ENCODE data around the gene CLCN3.
A peak's percentile ranks its signal among the peaks of the same experiment; 100 is the strongest.

Gene CLCN3

DNA sequence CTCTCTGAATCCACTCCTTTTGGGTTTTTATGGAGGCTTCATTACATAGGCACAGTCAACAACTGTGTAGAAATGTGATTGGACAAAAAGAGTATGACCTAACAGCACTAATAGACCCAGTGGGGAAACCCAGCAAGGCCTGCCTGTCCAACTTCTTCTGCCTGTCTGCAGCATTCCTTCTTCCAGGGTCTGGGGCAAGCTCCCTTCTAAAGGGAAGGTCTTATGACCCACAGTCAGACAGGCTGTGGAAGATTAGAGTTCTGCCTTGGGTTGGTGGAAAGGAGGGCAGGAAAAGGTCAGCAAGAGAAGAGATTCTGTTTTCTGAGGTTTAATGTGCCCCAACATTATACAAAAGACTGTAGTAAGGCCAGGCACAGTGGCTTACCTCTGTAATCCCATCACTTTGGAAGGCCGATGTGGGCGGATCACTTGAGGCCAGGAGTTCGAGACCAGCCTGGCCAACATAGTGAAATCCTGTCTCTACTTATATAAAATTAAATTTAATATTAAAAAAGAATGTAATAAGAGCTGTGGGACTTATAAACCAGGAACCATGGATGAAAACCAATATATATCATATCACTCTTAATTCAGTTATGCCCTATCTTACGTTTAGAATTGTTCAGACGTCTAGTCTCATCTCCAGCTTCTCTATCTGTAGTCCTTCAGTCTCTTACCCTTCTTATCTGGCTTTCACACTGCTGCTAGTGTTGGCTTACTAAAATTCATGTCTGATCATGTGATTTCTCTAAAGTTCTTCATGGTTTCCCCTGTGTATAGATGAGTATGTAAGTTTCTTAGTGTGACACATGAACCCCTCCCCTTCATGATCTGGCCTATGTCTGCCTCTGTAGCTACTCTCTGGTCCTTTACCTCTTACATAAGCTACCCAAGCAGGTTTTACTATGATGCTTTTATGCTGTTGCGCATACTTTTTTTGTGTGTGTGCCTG is 6.2 kb downstream of the CLCN3 start:
- H3K36me3 Mint-ChIP-seq = peaks cover 14% of the 10 kb centered on the region
- no peak overlapping the region for H3K4me3 Mint-ChIP-seq
- peaks cover 50% of the 10 kb centered on the region for H3K4me1 Mint-ChIP-seq
- DNase-seq (ENCODE audit: low spot score in 2 of 2) (no peak), ATAC-seq (peak; percentile 91)
- H3K9me3 Mint-ChIP-seq = no peaks in the 10 kb centered on the region
- H3K27ac Mint-ChIP-seq = peak overlapping the region; percentile 52

DNA sequence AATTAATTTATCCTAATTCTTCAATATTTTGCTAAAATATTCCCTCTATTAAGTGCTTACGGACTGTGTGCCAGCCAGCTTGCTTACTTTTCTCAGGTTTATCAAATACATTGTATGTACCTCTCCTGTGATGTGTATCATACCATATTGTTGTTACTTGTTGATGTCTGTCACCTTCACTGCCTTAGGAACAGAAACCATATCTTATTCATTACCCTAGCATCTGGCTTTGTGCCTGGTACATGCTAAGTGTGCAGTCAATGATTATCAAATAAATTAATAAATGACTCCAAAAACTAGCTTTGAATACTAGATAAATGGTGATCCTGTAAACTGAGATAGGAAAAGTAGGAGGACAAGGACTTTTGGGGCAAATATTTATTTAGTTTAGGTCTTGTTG is 6.9 kb downstream of the CLCN3 start:
- ATAC-seq = no peak
- Mint-ChIP-seq H3K9me3 (no peaks in the 10 kb centered on the region), H3K4me3 (no peak overlapping the region), H3K27ac (peak overlapping the region; percentile 20), H3K4me1 (peaks cover 50% of the 10 kb centered on the region), H3K36me3 (peaks cover 8% of the 10 kb centered on the region)
- DNase-seq (ENCODE audit: low spot score in 2 of 2) = no peak

DNA sequence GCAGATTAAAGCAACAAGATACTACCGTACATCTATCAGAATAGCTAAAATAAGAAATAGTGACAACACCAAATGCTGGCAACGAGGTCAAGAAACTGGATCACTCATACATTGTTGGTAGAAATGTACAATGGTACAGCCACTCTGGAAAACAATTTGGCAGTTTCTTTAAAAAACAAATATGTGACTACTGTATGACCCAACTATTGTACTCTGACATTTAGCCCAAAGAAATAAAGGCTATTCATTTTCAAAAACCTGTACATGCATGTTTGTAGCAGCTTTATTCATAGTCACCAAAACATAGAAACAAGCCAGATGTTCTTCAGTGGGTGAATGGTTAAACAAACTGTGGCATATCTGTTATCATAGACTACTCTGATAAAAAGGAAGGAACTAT is 8.2 kb downstream of the CLCN3 start:
- H3K36me3 Mint-ChIP-seq = peaks cover 3% of the 10 kb centered on the region
- no peak for DNase-seq (ENCODE audit: low spot score in 2 of 2)
- H3K27ac Mint-ChIP-seq = no peak overlapping the region
- no peak overlapping the region for H3K4me3 Mint-ChIP-seq
- no peaks in the 10 kb centered on the region for H3K9me3 Mint-ChIP-seq
- no peak for ATAC-seq
- peaks cover 41% of the 10 kb centered on the region for H3K4me1 Mint-ChIP-seq

DNA sequence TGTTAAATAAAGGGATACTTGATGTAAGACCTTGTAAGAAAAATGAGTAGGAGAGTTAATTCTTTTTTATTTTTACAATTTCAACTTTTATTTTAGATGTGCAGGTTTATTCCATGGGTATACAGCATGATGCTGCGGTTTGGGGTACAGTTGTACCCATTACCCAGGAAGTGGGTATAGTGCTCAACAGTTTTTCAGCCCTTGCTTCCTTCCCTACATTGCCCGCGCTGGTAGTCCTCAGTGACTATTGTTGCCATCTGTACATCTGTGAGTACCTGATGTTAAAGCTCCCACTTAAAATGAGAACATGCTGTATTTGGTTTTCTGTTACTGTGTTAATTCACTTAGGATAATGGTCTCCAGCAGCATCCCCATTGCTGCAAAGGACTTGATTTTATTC is 9.7 kb downstream of the CLCN3 start:
- no peak for ATAC-seq
- Mint-ChIP-seq H3K27ac (peak overlapping the region; percentile 13), H3K4me3 (no peak overlapping the region), H3K36me3 (no peaks in the 10 kb centered on the region), H3K4me1 (peaks cover 35% of the 10 kb centered on the region), H3K9me3 (no peaks in the 10 kb centered on the region)
- DNase-seq (ENCODE audit: low spot score in 2 of 2) = no peak

DNA sequence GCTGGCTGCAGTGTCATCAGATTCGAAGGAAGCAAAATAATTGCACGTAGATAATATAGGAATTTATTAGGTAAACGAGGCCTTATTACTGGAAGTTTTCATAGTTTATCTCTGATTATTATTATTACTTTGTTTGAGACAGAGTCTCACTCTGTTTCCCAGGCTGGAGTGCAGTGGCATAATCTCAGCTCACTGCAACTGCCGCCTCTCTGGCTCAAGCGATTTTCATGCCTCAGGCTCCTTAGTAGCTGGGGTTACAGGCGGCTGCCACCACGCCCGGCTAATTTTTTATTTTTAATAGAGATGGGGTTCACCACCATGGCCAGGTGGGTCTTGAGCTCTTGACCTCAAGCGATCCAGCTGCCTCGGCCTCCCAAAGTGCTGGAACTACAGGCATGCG is 12.5 kb downstream of the CLCN3 start:
- DNase-seq (ENCODE audit: low spot score in 2 of 2) (no peak), ATAC-seq (no peak)
- H3K4me1 Mint-ChIP-seq = peaks cover 12% of the 10 kb centered on the region
- no peaks in the 10 kb centered on the region for H3K9me3 Mint-ChIP-seq
- H3K27ac Mint-ChIP-seq = no peak overlapping the region
- no peak overlapping the region for H3K4me3 Mint-ChIP-seq
- peaks cover 20% of the 10 kb centered on the region for H3K36me3 Mint-ChIP-seq

DNA sequence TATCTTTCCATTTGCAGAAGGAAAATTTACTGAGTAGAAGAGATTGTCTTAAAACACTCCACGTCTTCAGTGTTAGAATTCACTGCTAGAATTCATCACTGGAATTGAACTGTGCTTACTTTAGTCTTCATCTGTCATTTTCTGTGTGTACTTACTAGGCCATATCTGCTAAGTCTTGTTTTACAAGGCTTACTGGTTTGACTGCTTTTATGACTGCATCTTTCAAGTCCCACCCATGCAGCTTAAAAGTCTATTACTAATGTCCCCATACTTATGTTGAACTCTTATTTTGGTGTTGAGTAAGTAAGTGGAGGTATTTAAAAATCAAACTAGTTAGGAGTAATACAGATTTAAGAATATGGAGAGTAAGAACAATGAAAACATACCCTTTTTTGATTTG is 14.6 kb downstream of the CLCN3 start:
- ATAC-seq = no peak
- Mint-ChIP-seq H3K27ac (no peak overlapping the region), H3K4me1 (peaks cover 11% of the 10 kb centered on the region), H3K9me3 (no peaks in the 10 kb centered on the region), H3K36me3 (peaks cover 41% of the 10 kb centered on the region), H3K4me3 (no peak overlapping the region)
- no peak for DNase-seq (ENCODE audit: low spot score in 2 of 2)

DNA sequence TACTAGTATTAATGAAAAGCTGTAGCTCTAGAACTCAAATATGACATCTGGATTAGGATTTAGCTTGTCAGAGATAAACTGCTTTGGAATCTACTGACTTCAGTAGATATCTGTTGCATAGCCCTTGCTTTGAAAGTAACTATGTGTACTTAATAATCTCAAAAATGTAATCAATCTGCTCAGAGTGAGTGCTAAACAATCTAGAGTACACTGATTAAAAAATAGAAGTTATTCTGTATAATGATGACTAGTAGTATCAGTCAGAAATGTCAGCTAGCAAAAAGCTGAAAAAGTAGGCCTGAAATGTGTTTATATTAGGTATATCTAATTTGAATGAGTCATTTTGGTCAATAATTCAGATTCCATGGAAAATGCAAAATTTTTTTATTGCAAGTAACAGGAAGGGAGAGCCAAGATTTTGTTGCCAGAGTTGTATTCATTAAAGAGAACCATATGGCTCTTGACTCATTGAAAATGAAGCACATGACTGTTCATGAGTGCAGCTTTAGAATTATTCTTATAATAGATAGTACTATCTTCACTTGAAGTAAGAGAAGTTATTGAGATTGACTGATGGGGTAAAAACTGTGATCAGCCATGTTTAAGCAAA is 20.0 kb downstream of the CLCN3 start:
- no peak for ATAC-seq
- no peaks in the 10 kb centered on the region for H3K9me3 Mint-ChIP-seq
- no peak overlapping the region for H3K27ac Mint-ChIP-seq
- H3K36me3 Mint-ChIP-seq = peaks cover 71% of the 10 kb centered on the region
- no peak overlapping the region for H3K4me3 Mint-ChIP-seq
- H3K4me1 Mint-ChIP-seq = no peaks in the 10 kb centered on the region
- DNase-seq (ENCODE audit: low spot score in 2 of 2) = no peak

DNA sequence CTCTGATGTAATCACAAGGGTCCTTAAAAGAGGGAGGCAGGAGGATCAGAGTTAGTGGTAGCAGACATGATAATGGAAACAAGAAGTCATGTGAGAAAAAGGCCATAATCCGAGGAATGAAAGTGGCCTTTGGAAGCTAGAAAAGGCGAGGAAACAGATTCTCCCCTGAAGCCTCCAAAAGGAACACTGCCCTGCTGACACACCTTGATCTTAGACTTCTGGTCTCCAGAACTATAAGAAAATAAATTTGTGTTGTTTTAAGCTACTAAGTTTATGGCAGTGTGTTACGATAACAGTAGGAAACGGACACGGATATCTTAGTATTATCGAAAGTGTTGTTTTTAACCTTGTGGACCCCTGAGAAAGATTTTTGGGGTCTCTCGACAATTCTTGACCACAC is 24.4 kb downstream of the CLCN3 start:
- DNase-seq (ENCODE audit: low spot score in 2 of 2) (no peak), ATAC-seq (no peak)
- Mint-ChIP-seq H3K9me3 (no peaks in the 10 kb centered on the region), H3K36me3 (peaks cover 37% of the 10 kb centered on the region), H3K4me1 (no peaks in the 10 kb centered on the region), H3K27ac (no peak overlapping the region), H3K4me3 (no peak overlapping the region)

DNA sequence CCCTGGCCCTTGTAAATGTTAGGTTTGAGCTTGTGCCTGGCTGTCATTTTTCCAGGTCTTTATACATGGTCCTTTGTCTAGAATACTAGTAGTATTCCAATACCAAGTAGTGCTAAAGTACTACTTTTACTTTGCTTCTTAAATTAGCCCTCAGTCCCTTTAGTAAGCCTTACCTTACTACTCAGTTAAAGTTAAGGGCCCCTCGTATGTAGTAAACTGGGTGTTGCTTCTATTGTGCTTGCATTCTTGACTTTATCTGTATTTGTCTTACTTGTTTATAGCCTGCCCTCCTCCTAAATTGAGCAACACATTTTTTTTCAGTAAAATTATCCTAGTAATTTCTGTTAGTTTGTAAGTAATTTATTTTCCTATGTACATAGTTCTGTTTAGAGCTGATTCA is 25.2 kb downstream of the CLCN3 start:
- H3K27ac Mint-ChIP-seq = no peak overlapping the region
- peaks cover 34% of the 10 kb centered on the region for H3K36me3 Mint-ChIP-seq
- no peak overlapping the region for H3K4me3 Mint-ChIP-seq

DNA sequence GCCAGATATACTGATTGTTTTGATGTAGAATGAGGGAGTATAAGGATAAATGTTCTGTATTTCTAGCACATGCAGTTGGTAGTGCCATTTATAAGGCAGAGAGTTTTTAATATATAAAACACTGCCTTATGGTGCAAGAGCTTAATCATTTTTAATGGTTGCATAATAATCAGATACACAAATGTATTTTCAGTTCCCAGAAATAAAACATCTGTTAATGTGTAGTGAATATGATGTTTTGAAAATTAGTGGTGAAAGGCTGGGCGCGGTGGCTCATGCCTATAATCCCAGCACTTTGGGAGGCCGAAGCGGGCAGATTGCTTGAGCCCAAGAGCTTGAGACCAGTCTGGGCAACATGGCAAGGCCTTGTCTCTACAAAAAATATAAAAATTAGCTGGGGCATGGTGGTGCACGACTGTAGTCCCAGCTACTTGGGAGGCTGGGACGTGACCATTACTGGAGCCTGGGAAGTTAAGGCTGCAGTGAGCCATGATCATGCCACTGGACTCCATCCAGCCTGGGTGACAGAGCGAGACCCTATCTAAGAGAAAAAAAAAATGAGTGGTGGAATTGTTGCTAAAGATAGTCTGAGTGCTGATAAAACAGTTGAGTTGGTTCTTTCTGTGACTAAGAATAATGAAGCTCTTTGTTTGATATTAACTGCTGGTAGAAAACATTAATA is 29.3 kb downstream of the CLCN3 start:
- ATAC-seq = no peak
- H3K36me3 Mint-ChIP-seq = peaks cover 8% of the 10 kb centered on the region
- H3K4me1 Mint-ChIP-seq = peaks cover 23% of the 10 kb centered on the region
- H3K4me3 Mint-ChIP-seq = no peak overlapping the region
- H3K9me3 Mint-ChIP-seq = no peaks in the 10 kb centered on the region
- DNase-seq (ENCODE audit: low spot score in 2 of 2) = no peak
- no peak overlapping the region for H3K27ac Mint-ChIP-seq

More for the DNA sequence above, 25.2 kb downstream of the CLCN3 start:
- peaks cover under 1% of the 10 kb centered on the region for H3K4me1 Mint-ChIP-seq
- ATAC-seq = no peak
- H3K9me3 Mint-ChIP-seq = no peaks in the 10 kb centered on the region
- no peak for DNase-seq (ENCODE audit: low spot score in 2 of 2)

DNA sequence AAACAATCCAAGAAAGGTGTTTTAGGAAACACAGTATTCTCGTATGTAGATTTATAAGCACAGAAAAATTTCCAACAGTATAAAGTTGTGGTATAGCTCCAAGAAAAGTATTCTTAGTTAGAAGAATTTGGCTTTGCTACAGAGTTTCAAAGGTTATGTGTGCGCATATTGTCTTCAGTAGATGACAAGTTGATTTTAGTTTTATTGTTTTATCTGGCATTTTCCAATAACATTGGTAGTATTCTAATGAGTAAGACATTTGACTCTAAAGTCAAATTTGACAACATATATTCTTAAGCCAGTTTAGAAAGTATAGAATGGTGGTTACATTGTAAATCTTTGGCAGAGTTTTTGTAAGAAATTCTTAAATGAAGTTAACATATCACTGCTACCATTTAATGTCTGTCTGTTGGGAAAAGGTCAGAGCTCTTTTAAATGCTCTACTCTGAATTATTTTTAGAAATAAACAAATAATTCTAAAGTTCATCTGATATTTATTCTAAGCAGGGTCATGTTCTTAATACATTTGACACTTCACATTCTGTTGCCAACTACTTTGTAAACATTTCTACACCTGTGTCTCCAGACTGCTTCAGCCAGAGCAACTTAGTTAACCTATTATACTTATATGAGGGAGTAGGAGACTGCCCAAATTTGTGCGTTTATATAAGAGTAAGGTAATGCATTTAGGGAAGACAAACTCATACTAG is 30.0 kb downstream of the CLCN3 start:
- H3K27ac Mint-ChIP-seq = no peak overlapping the region
- DNase-seq (ENCODE audit: low spot score in 2 of 2) (no peak), ATAC-seq (no peak)
- H3K9me3 Mint-ChIP-seq = no peaks in the 10 kb centered on the region
- H3K36me3 Mint-ChIP-seq = peaks cover 5% of the 10 kb centered on the region
- H3K4me1 Mint-ChIP-seq = peaks cover 23% of the 10 kb centered on the region
- no peak overlapping the region for H3K4me3 Mint-ChIP-seq

DNA sequence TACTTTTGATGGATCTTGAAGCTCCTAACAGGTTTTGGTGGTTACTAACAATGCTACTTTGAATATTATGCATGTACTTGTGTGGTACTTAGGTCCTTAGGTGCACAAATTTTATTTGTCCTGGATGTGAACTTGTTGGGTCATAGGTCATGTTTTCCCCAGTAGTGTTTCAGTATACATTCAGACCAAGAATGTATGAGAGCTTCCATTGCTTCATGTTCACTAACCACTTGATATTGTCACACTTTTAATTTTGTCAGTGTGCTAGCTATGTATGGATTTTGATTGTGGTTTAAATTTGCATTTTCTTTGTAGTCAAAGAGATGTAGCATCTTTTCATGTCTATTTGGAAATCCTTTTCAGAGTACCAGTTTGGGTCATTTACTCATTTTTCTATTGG is 32.2 kb downstream of the CLCN3 start:
- Mint-ChIP-seq H3K4me3 (no peak overlapping the region), H3K27ac (no peak overlapping the region), H3K4me1 (peaks cover 23% of the 10 kb centered on the region), H3K9me3 (no peaks in the 10 kb centered on the region), H3K36me3 (no peaks in the 10 kb centered on the region)
- ATAC-seq (peak; percentile 50), DNase-seq (ENCODE audit: low spot score in 2 of 2) (no peak)

DNA sequence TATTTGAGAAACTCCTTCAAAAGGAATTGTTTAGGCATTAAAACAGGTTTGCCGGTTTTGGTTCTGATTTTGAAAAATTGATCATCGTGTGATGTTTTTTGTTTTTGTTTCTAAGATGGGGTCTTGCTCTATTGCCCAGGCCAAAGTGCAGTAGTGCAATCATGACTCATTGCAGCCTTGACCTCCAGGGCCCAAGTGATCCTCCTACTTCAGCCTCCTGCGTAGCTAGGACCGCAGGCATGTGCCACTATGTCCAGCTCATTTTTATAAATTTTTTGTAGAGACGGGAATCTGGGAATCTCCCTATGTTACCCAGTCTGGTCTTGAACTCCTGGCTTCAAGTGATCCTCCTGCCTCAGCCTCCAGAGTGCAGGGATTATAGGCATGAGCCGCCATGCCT is 35.0 kb downstream of the CLCN3 start:
- Mint-ChIP-seq H3K36me3 (peaks cover 7% of the 10 kb centered on the region), H3K4me1 (peaks cover 28% of the 10 kb centered on the region), H3K9me3 (no peaks in the 10 kb centered on the region), H3K4me3 (no peak overlapping the region), H3K27ac (no peak overlapping the region)
- DNase-seq (ENCODE audit: low spot score in 2 of 2) = no peak
- no peak for ATAC-seq

DNA sequence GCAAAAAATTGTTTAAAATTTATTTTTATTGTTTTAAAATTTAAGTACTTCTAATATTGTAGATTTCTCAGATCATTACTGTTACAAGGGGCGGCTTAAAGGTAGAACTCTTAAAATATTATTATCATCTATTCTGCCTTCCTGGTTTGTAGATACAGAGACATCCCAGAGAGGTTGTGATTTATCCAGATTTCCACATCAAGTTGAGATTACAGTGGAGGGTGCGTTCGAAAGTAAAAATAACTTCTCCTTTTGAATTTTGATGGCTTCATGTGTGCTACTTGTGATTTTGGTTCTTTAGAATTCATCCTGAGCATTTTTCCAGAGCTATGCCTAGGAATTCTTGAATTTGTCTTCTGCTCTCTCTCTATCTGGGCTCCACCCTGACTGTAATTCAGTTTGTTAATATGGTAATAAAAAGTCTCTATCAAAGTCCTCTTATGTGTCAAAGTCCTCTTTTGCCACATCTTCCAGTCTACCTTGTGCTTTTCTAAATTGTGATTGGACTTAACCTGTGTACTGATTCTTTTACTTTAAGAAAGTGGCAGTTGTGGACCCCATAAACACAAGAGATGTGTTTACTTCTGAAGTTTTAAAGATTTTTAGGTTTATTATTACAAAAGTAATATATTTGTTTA is 37.2 kb downstream of the CLCN3 start:
- Mint-ChIP-seq H3K4me1 (peaks cover 13% of the 10 kb centered on the region), H3K9me3 (no peaks in the 10 kb centered on the region), H3K27ac (no peak overlapping the region), H3K4me3 (no peak overlapping the region), H3K36me3 (peaks cover 8% of the 10 kb centered on the region)
- no peak for ATAC-seq
- no peak for DNase-seq (ENCODE audit: low spot score in 2 of 2)

DNA sequence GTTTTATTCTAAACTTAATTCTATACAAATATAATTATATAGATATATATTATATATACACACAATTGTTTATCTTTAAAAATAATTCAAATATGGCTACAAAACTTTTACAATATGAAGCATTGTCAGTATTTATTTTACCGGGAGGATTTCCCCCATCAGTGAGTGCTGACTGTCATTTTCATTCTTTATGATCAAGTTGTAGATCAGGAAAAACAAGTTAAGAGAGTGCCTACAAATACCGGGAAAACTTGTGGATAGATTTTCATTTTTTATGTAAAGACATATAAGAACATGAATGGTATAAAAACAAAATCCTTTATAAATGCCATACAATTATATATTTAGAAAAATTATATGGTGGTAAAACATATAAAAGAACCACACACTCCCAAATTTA is 37.8 kb downstream of the CLCN3 start:
- H3K4me3 Mint-ChIP-seq = no peak overlapping the region
- peaks cover 8% of the 10 kb centered on the region for H3K36me3 Mint-ChIP-seq
- ATAC-seq (no peak), DNase-seq (ENCODE audit: low spot score in 2 of 2) (no peak)
- peaks cover 7% of the 10 kb centered on the region for H3K4me1 Mint-ChIP-seq
- no peak overlapping the region for H3K27ac Mint-ChIP-seq
- H3K9me3 Mint-ChIP-seq = no peaks in the 10 kb centered on the region

Measured in stimulated activated effector memory CD8-positive, alpha-beta T cell treated with anti-CD3 and anti-CD28 coated beads, Interleukin-12 subunit alpha, Interleukin-12 subunit beta, amount 100 ng/mL, for 72 hours (primary cell).